ENCODE data around the gene GSTA5.
"Not testable (repeated sequence)": the region's sequence is repeated elsewhere in the genome, so short reads cannot be mapped to it uniquely, and the experiment has no call there.

GSTA5 gene

GRCh38 chr6:52788478-52788877 is 52.1 kb downstream of the GSTA5 start:
- DNase-seq (ENCODE audit: low read depth): no peak

GRCh38 chr6:52787917-52788316 is 52.7 kb downstream of the GSTA5 start:
- DNase-seq (ENCODE audit: low read depth): no peak

- no peak for DNase-seq (ENCODE audit: low read depth)
These were observed 54.2 kb downstream of the GSTA5 start for GRCh38 chr6:52786249-52786956.

- DNase-seq (ENCODE audit: low read depth): not testable (repeated sequence)
These were observed 57.8 kb downstream of the GSTA5 start for GRCh38 chr6:52782696-52783274.

- DNase-seq (ENCODE audit: low read depth): not testable (repeated sequence)
These were observed 58.4 kb downstream of the GSTA5 start for GRCh38 chr6:52782209-52782608.
